Liver (tissue), 9 donors: ENCODE measurements around the gene MMP27. TPM values are rescaled to one million over a fixed set of nuclear protein-coding genes. Genes with fewer than 3 reads are reported as not detected.

Experiments used
- DNase-seq: peaks from one replicate; pipeline ENCODE4 v3.0.0-alpha.2; 2017; ENCODE audit warnings: low spot score
- H3K27ac ChIP-seq, 2 donors: one replicate each; pipeline ENCODE4 v1.7.0; 2013; ENCODE audit warnings: inconsistent platforms in 2 of 2, low read length in 2 of 2, control low read depth in 1 of 2, low read depth in 1 of 2, mild to moderate bottlenecking in 1 of 2
- H3K27me3 ChIP-seq, 4 donors: one replicate each; pipeline versions ENCODE4 v1.6.1 to v1.7.0; 2013; ENCODE audit warnings: low read length in 3 of 4, inconsistent platforms in 1 of 4, mild to moderate bottlenecking in 1 of 4, moderate library complexity in 1 of 4; ENCODE audit not compliant: control insufficient read depth in 4 of 4, insufficient read depth in 4 of 4
- H3K36me3 ChIP-seq, 4 donors: one replicate each; pipeline versions ENCODE4 v1.6.1 to v1.7.0; 2013; ENCODE audit warnings: low read length in 3 of 4, mild to moderate bottlenecking in 3 of 4, low read depth in 1 of 4, moderate library complexity in 1 of 4; ENCODE audit not compliant: control insufficient read depth in 4 of 4, insufficient read depth in 3 of 4
- H3K4me1 ChIP-seq, 4 donors: one replicate each; pipeline versions ENCODE4 v1.6.1 to v1.7.0; 2013; ENCODE audit warnings: low read length in 3 of 4, mild to moderate bottlenecking in 3 of 4, moderate library complexity in 1 of 4; ENCODE audit not compliant: control insufficient read depth in 4 of 4, insufficient read depth in 4 of 4
- H3K4me3 ChIP-seq, 3 donors: one replicate each; pipeline versions ENCODE4 v1.6.1 to v1.7.0; 2013; ENCODE audit warnings: low read length in 3 of 3, control low read depth in 1 of 3, low read depth in 1 of 3, mild to moderate bottlenecking in 1 of 3
- H3K9ac ChIP-seq, 2 donors: one replicate each; pipeline ENCODE4 v1.7.0; 2013; ENCODE audit warnings: low read length in 2 of 2, mild to moderate bottlenecking in 2 of 2, moderate library complexity in 2 of 2, control low read depth in 1 of 2, low read depth in 1 of 2
- H3K9me3 ChIP-seq, 4 donors: one replicate each; pipeline versions ENCODE4 v1.6.1 to v1.7.0; 2013; ENCODE audit warnings: low read length in 3 of 4; ENCODE audit not compliant: control insufficient read depth in 4 of 4
- ATF3 ChIP-seq: IDR thresholded peaks from 2 replicates; pipeline ENCODE4 v1.6.1; 2016; ENCODE audit warnings: antibody characterized with exemption
- EGR1 ChIP-seq, 2 donors: IDR thresholded peaks; 2 replicates each; pipeline ENCODE4 v1.6.1; 2016 to 2018; ENCODE audit warnings: antibody characterized with exemption in 2 of 2, low read depth in 2 of 2
- FOXA1 ChIP-seq: IDR thresholded peaks from 2 replicates; pipeline ENCODE4 v1.6.1; 2016; ENCODE audit warnings: antibody characterized with exemption
- FOXA2 ChIP-seq: IDR thresholded peaks from 2 replicates; pipeline ENCODE4 v1.6.1; 2016; ENCODE audit warnings: antibody characterized with exemption
- HNF4G ChIP-seq: IDR thresholded peaks from 2 replicates; pipeline ENCODE4 v1.6.1; 2016; ENCODE audit warnings: antibody characterized with exemption
- JUND ChIP-seq, 2 donors: IDR thresholded peaks; 2 replicates each; pipeline ENCODE4 v1.6.1; 2016; ENCODE audit warnings: antibody characterized with exemption in 2 of 2
- NR2F2 ChIP-seq: IDR thresholded peaks from 2 replicates; pipeline ENCODE4 v1.6.1; 2016; ENCODE audit warnings: antibody characterized with exemption
- RAD21 ChIP-seq, 2 donors: IDR thresholded peaks; 2 replicates each; pipeline ENCODE4 v1.6.1; 2016; ENCODE audit warnings: antibody characterized with exemption in 2 of 2, mild to moderate bottlenecking in 2 of 2
- REST ChIP-seq: IDR thresholded peaks from 2 replicates; pipeline ENCODE4 v1.6.1; 2016; ENCODE audit warnings: antibody characterized with exemption, mild to moderate bottlenecking
- RXRA ChIP-seq, 2 donors: IDR thresholded peaks; 2 replicates each; pipeline ENCODE4 v1.6.1; 2017 to 2018; ENCODE audit warnings: antibody characterized with exemption in 2 of 2, mild to moderate bottlenecking in 1 of 2
- TAF1 ChIP-seq: conservative IDR thresholded peaks from 2 replicates; pipeline ENCODE4 v1.6.1; 2016; ENCODE audit warnings: antibody characterized with exemption, mild to moderate bottlenecking
- YY1 ChIP-seq: IDR thresholded peaks from 2 replicates; pipeline ENCODE4 v1.6.1; 2016; ENCODE audit warnings: antibody characterized with exemption, mild to moderate bottlenecking
- WGBS: extraction: QIAGEN DNeasy Blood & Tissue Kit; methylation state at CpG from one replicate; pipeline ENCODE4 v1.1.7; 2013; 5-methylcytosine and 5-hydroxymethylcytosine counted together
- polyA plus RNA-seq, 2 donors: library from polyadenylated mRNA; stranded (reverse) in 1 of 2; unstranded in 1 of 2; fragments of 200-250 nt in 1 of 2; fragments of >200 nt in 1 of 2; fragmentation: Nextera tagmentation in 1 of 2; extraction: Ambion mirVana in 1 of 2; gene quantifications; one replicate each; pipeline versions ENCODE4 v1.2.1 to v1.2.3, GENCODE V29; 2013 to 2015
- total RNA-seq, 2 donors: library from RNA; depleted of rRNA; stranded (reverse); fragments of >200 nt; gene quantifications; one replicate each; pipeline ENCODE4 v1.2.3, GENCODE V29; 2014
- TF ChIP-seq, protein P1 (sequence below): IDR thresholded peaks from 2 replicates; pipeline ENCODE4 v1.6.1; 2016; ENCODE audit warnings: antibody characterized with exemption
- TF ChIP-seq, protein P2 (sequence below): IDR thresholded peaks from 2 replicates; pipeline ENCODE4 v1.6.1; 2016; ENCODE audit warnings: antibody characterized with exemption
- TF ChIP-seq, protein P3 (sequence below): fragments of 150-350 bp; IDR thresholded peaks from 2 replicates; pipeline ENCODE4 v1.5.1; 2017; ENCODE audit warnings: improper control_type of control experiment, low read depth, low read length; ENCODE audit not compliant: missing input control
- donor health status: healthy.
- donor health status: healthy.
- donor health status: healthy.
- donor health status: healthy.
- donor health status: healthy.

The MMP27 gene
- total and polyA plus RNA-seq, 4 donors, result not detected

GRCh38 chr11:102708654-102709053, 3.1 kb upstream of the MMP27 start:
- no peak overlapping the region for H3K27ac ChIP-seq
- WGBS, result 79% methylated on average over 4 of the region's 4 CpGs

DNA sequence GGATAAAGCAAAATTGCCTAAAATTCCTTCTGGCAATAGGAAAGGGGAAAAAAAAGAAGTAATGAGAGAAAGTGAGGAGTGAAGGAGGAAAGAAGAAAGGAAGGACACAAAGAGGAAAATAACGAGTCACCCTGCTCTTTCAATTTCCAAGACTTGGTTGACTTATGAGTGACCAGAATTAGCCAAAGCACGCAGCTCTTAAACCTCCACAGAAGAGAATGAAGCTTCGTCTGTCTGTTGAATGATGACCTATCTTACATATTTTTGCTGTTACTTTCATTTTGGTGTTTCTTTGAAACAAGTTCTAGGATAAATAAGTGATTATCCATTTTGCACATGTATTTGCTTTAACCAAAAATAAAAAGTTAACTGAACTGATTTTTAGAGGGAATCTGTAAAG, 728 bp downstream of the MMP27 start:
- Histone ChIP-seq H3K4me1 (no peaks in the 10 kb centered on the region), H3K27me3 (peaks cover 0 to 4% (median 0%) of the 10 kb centered on the region in 4 donors), H3K4me3 (no peak overlapping the region), H3K9ac (no peak overlapping the region), H3K36me3 (no peaks in the 10 kb centered on the region), H3K27ac (no peak overlapping the region), H3K9me3 (no peaks in the 10 kb centered on the region)
- DNase-seq, result no peak
- WGBS, result 70% methylated on average over 3 of the region's 3 CpGs
- TF ChIP-seq JUND (IDR thresholded peaks at IDR 0.05) (no peak), NR2F2 (no peak), RXRA (IDR thresholded peaks at IDR 0.05) (no peak), REST (no peak), ATF3 (no peak), RAD21 (IDR thresholded peaks at IDR 0.05) (no peak), YY1 (no peak), HNF4G (no peak)
- TF ChIP-seq, protein P1, sequence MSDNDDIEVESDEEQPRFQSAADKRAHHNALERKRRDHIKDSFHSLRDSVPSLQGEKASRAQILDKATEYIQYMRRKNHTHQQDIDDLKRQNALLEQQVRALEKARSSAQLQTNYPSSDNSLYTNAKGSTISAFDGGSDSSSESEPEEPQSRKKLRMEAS, result no peak
- TF ChIP-seq, protein P2, sequence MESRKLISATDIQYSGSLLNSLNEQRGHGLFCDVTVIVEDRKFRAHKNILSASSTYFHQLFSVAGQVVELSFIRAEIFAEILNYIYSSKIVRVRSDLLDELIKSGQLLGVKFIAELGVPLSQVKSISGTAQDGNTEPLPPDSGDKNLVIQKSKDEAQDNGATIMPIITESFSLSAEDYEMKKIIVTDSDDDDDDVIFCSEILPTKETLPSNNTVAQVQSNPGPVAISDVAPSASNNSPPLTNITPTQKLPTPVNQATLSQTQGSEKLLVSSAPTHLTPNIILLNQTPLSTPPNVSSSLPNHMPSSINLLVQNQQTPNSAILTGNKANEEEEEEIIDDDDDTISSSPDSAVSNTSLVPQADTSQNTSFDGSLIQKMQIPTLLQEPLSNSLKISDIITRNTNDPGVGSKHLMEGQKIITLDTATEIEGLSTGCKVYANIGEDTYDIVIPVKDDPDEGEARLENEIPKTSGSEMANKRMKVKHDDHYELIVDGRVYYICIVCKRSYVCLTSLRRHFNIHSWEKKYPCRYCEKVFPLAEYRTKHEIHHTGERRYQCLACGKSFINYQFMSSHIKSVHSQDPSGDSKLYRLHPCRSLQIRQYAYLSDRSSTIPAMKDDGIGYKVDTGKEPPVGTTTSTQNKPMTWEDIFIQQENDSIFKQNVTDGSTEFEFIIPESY, result no peak

More at GRCh38 chr11:102708654-102709053, 3.1 kb upstream of the MMP27 start:
- Histone ChIP-seq H3K36me3 (no peaks in the 10 kb centered on the region), H3K4me1 (no peaks in the 10 kb centered on the region), H3K4me3 (no peak overlapping the region), H3K9me3 (no peaks in the 10 kb centered on the region), H3K9ac (no peak overlapping the region), H3K27me3 (no peaks in the 10 kb centered on the region)
- DNase-seq, result no peak
- TF ChIP-seq, protein P3, sequence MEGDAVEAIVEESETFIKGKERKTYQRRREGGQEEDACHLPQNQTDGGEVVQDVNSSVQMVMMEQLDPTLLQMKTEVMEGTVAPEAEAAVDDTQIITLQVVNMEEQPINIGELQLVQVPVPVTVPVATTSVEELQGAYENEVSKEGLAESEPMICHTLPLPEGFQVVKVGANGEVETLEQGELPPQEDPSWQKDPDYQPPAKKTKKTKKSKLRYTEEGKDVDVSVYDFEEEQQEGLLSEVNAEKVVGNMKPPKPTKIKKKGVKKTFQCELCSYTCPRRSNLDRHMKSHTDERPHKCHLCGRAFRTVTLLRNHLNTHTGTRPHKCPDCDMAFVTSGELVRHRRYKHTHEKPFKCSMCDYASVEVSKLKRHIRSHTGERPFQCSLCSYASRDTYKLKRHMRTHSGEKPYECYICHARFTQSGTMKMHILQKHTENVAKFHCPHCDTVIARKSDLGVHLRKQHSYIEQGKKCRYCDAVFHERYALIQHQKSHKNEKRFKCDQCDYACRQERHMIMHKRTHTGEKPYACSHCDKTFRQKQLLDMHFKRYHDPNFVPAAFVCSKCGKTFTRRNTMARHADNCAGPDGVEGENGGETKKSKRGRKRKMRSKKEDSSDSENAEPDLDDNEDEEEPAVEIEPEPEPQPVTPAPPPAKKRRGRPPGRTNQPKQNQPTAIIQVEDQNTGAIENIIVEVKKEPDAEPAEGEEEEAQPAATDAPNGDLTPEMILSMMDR, result no peak
- no peak for TF ChIP-seq RXRA (IDR thresholded peaks at IDR 0.05)
- TF ChIP-seq FOXA2, result no peak
- no peak for TF ChIP-seq YY1
- TF ChIP-seq REST, result no peak
- TF ChIP-seq TAF1, result no peak
- TF ChIP-seq FOXA1, result no peak
- no peak for TF ChIP-seq EGR1 (IDR thresholded peaks at IDR 0.05; ENCODE audit: low read depth in 2 of 2)
- no peak for TF ChIP-seq JUND (IDR thresholded peaks at IDR 0.05)
